ENCODE results near the gene ZC3H12D.

Gene ZC3H12D

GRCh38 chr6:149405823-149406765 is 78.7 kb downstream of the ZC3H12D start:
- no peak for ATAC-seq

GRCh38 chr6:149403534-149403933 is 81.3 kb downstream of the ZC3H12D start:
- ATAC-seq = no peak

More at GRCh38 chr6:149405823-149406765, 78.7 kb downstream of the ZC3H12D start:
- TF ChIP-seq, protein P1, sequence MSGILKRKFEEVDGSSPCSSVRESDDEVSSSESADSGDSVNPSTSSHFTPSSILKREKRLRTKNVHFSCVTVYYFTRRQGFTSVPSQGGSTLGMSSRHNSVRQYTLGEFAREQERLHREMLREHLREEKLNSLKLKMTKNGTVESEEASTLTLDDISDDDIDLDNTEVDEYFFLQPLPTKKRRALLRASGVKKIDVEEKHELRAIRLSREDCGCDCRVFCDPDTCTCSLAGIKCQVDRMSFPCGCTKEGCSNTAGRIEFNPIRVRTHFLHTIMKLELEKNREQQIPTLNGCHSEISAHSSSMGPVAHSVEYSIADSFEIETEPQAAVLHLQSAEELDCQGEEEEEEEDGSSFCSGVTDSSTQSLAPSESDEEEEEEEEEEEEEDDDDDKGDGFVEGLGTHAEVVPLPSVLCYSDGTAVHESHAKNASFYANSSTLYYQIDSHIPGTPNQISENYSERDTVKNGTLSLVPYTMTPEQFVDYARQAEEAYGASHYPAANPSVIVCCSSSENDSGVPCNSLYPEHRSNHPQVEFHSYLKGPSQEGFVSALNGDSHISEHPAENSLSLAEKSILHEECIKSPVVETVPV (CRISPR knock-in tag; IDR thresholded peaks at IDR 0.05) = no peak
- TF ChIP-seq PPARA (CRISPR knock-in tag; IDR thresholded peaks at IDR 0.05; ENCODE audit: borderline replicate concordance) (no peak), RARB (CRISPR knock-in tag; IDR thresholded peaks at IDR 0.05) (no peak), TCF4 (CRISPR knock-in tag; IDR thresholded peaks at IDR 0.05; ENCODE audit: borderline replicate concordance) (no peak), ZNF70 (CRISPR knock-in tag; IDR thresholded peaks at IDR 0.05) (no peak), ESRRG (CRISPR knock-in tag; IDR thresholded peaks at IDR 0.05) (no peak)

DNA sequence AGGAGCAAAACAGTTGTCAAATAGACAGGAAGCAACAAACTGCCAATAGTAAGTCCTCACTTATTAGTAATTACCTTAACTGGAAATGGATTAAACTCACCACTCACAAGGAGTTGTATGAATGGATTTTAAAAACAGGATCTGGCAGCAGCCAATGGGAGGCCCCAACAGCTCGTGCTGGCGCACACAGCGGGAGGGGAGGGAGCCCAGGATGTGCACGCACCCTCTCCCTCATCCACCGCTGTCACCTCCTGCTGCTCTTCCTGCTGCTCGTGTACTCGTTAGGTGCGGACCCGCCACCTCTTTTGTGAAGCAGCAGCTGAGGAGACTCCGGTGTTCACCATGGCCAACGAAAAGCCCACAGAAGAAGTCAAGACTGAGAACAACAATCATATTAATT is 84.8 kb downstream of the ZC3H12D start, which contains the start of gene SUMO4:
TSS of gene SUMO4 (plus strand) at position 213 of the 400 bp plus-strand sequence. CDS start at position 343, 130 bp downstream.
- TF ChIP-seq PPARA (CRISPR knock-in tag; IDR thresholded peaks at IDR 0.05; ENCODE audit: borderline replicate concordance) = no peak
- no peak for TF ChIP-seq SNAI2 (CRISPR knock-in tag; IDR thresholded peaks at IDR 0.05)
- no peak for TF ChIP-seq GLIS3 (CRISPR knock-in tag; IDR thresholded peaks at IDR 0.05)
- ATAC-seq = no peak

More at GRCh38 chr6:149403534-149403933, 81.3 kb downstream of the ZC3H12D start:
- TF ChIP-seq ZFP30 (CRISPR knock-in tag; IDR thresholded peaks at IDR 0.05) (no peak), CSDC2 (CRISPR knock-in tag; IDR thresholded peaks at IDR 0.05) (no peak), POU6F1 (CRISPR knock-in tag; IDR thresholded peaks at IDR 0.05; ENCODE audit: borderline replicate concordance, low read depth) (no peak), RARB (CRISPR knock-in tag; IDR thresholded peaks at IDR 0.05) (no peak), ARNTL (CRISPR knock-in tag; IDR thresholded peaks at IDR 0.05; ENCODE audit: borderline replicate concordance, low read depth) (no peak), TOX (CRISPR knock-in tag; IDR thresholded peaks at IDR 0.05; ENCODE audit: borderline replicate concordance) (no peak), GLIS3 (CRISPR knock-in tag; IDR thresholded peaks at IDR 0.05) (no peak), BACH2 (CRISPR knock-in tag; IDR thresholded peaks at IDR 0.05; ENCODE audit: borderline replicate concordance) (no peak), ZC3H10 (CRISPR knock-in tag; IDR thresholded peaks at IDR 0.05) (no peak), ZNF565 (CRISPR knock-in tag; conservative IDR thresholded peaks at IDR 0.05; ENCODE audit: low read depth) (no peak), ESRRG (CRISPR knock-in tag; IDR thresholded peaks at IDR 0.05) (no peak), ISL1 (CRISPR knock-in tag; IDR thresholded peaks at IDR 0.05) (no peak), PPARA (CRISPR knock-in tag; IDR thresholded peaks at IDR 0.05; ENCODE audit: borderline replicate concordance) (no peak), ZFP3 (CRISPR knock-in tag; IDR thresholded peaks at IDR 0.05) (no peak)
- TF ChIP-seq, protein P2, sequence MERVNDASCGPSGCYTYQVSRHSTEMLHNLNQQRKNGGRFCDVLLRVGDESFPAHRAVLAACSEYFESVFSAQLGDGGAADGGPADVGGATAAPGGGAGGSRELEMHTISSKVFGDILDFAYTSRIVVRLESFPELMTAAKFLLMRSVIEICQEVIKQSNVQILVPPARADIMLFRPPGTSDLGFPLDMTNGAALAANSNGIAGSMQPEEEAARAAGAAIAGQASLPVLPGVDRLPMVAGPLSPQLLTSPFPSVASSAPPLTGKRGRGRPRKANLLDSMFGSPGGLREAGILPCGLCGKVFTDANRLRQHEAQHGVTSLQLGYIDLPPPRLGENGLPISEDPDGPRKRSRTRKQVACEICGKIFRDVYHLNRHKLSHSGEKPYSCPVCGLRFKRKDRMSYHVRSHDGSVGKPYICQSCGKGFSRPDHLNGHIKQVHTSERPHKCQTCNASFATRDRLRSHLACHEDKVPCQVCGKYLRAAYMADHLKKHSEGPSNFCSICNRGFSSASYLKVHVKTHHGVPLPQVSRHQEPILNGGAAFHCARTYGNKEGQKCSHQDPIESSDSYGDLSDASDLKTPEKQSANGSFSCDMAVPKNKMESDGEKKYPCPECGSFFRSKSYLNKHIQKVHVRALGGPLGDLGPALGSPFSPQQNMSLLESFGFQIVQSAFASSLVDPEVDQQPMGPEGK (CRISPR knock-in tag; IDR thresholded peaks at IDR 0.05; ENCODE audit: borderline replicate concordance) = no peak

GRCh38 chr6:149397384-149397783 is 87.4 kb downstream of the ZC3H12D start:
- ATAC-seq = no peak

More at GRCh38 chr6:149397384-149397783, 87.4 kb downstream of the ZC3H12D start:
- TF ChIP-seq ZNF70 (CRISPR knock-in tag; IDR thresholded peaks at IDR 0.05) (no peak), RARB (CRISPR knock-in tag; IDR thresholded peaks at IDR 0.05) (no peak), TOX (CRISPR knock-in tag; IDR thresholded peaks at IDR 0.05; ENCODE audit: borderline replicate concordance) (no peak), OSR1 (CRISPR knock-in tag; IDR thresholded peaks at IDR 0.05) (no peak), ESRRG (CRISPR knock-in tag; IDR thresholded peaks at IDR 0.05) (no peak), POU6F1 (CRISPR knock-in tag; IDR thresholded peaks at IDR 0.05; ENCODE audit: borderline replicate concordance, low read depth) (no peak), TCF4 (CRISPR knock-in tag; IDR thresholded peaks at IDR 0.05; ENCODE audit: borderline replicate concordance) (no peak)

Data from SK-N-SH treated with all-trans-retinoic acid at 6 μM for 48 hours (cell line).